Stimulated activated CD4-positive, alpha-beta T cell treated with anti-CD3 and anti-CD28 coated beads, Interleukin-2, amount 100 ng/mL, for 24 hours (primary cell): ENCODE data around the gene UBR4.
A peak's percentile ranks its signal among the peaks of the same experiment; 100 is the strongest.

Experiments
- DNase-seq, 2 donors: peaks; one replicate each; pipeline ENCODE4 v3.0.0-alpha.2; 2020

Gene UBR4

GRCh38 chr1:19186001-19186400, 24.1 kb downstream of the UBR4 start:
- no peak for DNase-seq

- DNase-seq, result no peak
These were observed 27.8 kb downstream of the UBR4 start for GRCh38 chr1:19182223-19182622.

GRCh38 chr1:19180265-19180657, 29.8 kb downstream of the UBR4 start:
- peak in 1 of 2 donors; percentile 19 for DNase-seq

GRCh38 chr1:19179597-19180264, 30.3 kb downstream of the UBR4 start:
- peak in 1 of 2 donors; percentile 11 for DNase-seq

- no peak for DNase-seq
These were observed 31.2 kb downstream of the UBR4 start for GRCh38 chr1:19178734-19179398.

- no peak for DNase-seq
These were observed 32.3 kb downstream of the UBR4 start for GRCh38 chr1:19177811-19178210.

- no peak for DNase-seq
These were observed 40.4 kb downstream of the UBR4 start for GRCh38 chr1:19169642-19170041.

GRCh38 chr1:19167140-19167539, 42.9 kb downstream of the UBR4 start:
- DNase-seq, result no peak

GRCh38 chr1:19166066-19166465, 44.0 kb downstream of the UBR4 start:
- no peak for DNase-seq

- no peak for DNase-seq
These were observed 44.6 kb downstream of the UBR4 start for GRCh38 chr1:19165501-19165900.

- DNase-seq, result no peak
These were observed 45.6 kb downstream of the UBR4 start for GRCh38 chr1:19164274-19165015.

GRCh38 chr1:19163261-19163660, 46.8 kb downstream of the UBR4 start:
- no peak for DNase-seq

GRCh38 chr1:19160831-19161230, 49.2 kb downstream of the UBR4 start:
- no peak for DNase-seq

GRCh38 chr1:19157653-19158052, 52.4 kb downstream of the UBR4 start:
- no peak for DNase-seq

GRCh38 chr1:19156676-19157075, 53.4 kb downstream of the UBR4 start:
- DNase-seq, result no peak

- DNase-seq, result no peak
These were observed 55.2 kb downstream of the UBR4 start for GRCh38 chr1:19154876-19155275.

- DNase-seq, result no peak
These were observed 56.9 kb downstream of the UBR4 start for GRCh38 chr1:19153169-19153568.

GRCh38 chr1:19151537-19151936, 58.5 kb downstream of the UBR4 start:
- no peak for DNase-seq

GRCh38 chr1:19149736-19150135, 60.3 kb downstream of the UBR4 start:
- no peak for DNase-seq

- DNase-seq, result no peak
These were observed 69.6 kb downstream of the UBR4 start for GRCh38 chr1:19140465-19140864.

GRCh38 chr1:19139711-19140110, 70.4 kb downstream of the UBR4 start:
- DNase-seq, result no peak

GRCh38 chr1:19138958-19139581, 71.0 kb downstream of the UBR4 start:
- DNase-seq, result no peak

- no peak for DNase-seq
These were observed 71.7 kb downstream of the UBR4 start for GRCh38 chr1:19138331-19138730.

GRCh38 chr1:19137158-19137557, 72.9 kb downstream of the UBR4 start:
- no peak for DNase-seq
